Prostate gland (tissue), 2 donors: ENCODE data around the gene RPP30.

Experiments
- CTCF ChIP-seq, 4 experiments: fragments of 200-600 bp in 2 of 4; fragments of 450-650 bp in 2 of 4; sonication (generic) in 2 of 4; IDR thresholded peaks; 1 replicate in 3 of 4; 2 replicates in 1 of 4; pipeline ENCODE4 v1.5.1; 2016 to 2019; ENCODE audit warnings: antibody characterized with exemption in 4 of 4, mild to moderate bottlenecking in 2 of 4, moderate library complexity in 2 of 4
- POLR2A ChIP-seq: fragments of 450-650 bp; IDR thresholded peaks from one replicate; pipeline ENCODE4 v1.6.1; 2016; ENCODE audit warnings: antibody characterized with exemption, mild to moderate bottlenecking
- POLR2AphosphoS5 ChIP-seq: sonication (generic); formaldehyde crosslinking; IDR thresholded peaks from one replicate; pipeline ENCODE4 v1.6.1; 2017; ENCODE audit warnings: antibody characterized with exemption

DNA sequence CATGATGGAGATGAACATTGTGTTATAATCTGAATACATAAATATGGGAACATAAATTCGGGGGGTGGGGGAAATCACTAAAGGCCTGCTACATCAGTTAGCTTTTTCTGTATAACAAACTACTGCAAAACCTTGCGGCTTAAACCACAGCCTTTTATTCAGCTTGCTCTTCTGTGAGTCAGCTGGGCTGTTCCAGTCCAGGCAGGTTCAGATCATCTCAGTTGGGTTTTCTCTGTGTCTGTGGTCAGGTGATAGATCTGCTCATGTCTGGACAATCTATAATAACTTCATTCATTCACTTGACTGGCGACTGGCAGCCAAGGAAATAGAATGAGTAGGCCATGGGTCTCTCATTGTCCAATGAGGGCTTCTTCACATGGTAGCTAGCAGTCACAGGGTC lies 37.4 kb upstream of the RPP30 start:
- no peak for TF ChIP-seq POLR2A
- no peak for TF ChIP-seq CTCF (IDR thresholded peaks at IDR 0.05)
- no peak for TF ChIP-seq POLR2AphosphoS5
